HepG2 (cell line): ENCODE measurements around the gene POGLUT2. TPM values are rescaled to one million over a fixed set of nuclear protein-coding genes. Genes with fewer than 3 reads are reported as not detected.
A peak's percentile ranks its signal among the peaks of the same experiment; 100 is the strongest.

Experiments
- BORCS8-MEF2B ChIP-seq: sonication (generic); formaldehyde crosslinking; IDR thresholded peaks from 2 replicates; pipeline ENCODE4 v1.8.0; 2022; ENCODE audit warnings: mild to moderate bottlenecking, missing genetic modification reagents
- ELF3 ChIP-seq: IDR thresholded peaks from 2 replicates; pipeline ENCODE4 v1.6.1; 2016; ENCODE audit warnings: missing genetic modification reagents, missing compliant biosample characterization
- FOXP1 ChIP-seq, 2 experiments: fragments of 450-650 bp in 1 of 2; IDR thresholded peaks; 2 replicates each; pipeline ENCODE4 v1.6.1; 2017 to 2018; ENCODE audit warnings: antibody characterized with exemption in 1 of 2
- FOXP4 ChIP-seq: sonication (generic); formaldehyde crosslinking; IDR thresholded peaks from 2 replicates; pipeline ENCODE4 v1.4.0; 2020; ENCODE audit warnings: missing genetic modification reagents
- HOXA5 ChIP-seq: sonication (generic); formaldehyde crosslinking; IDR thresholded peaks from 2 replicates; pipeline ENCODE4 v1.4.0; 2020; ENCODE audit warnings: missing genetic modification reagents
- KAT7 ChIP-seq: IDR thresholded peaks from 2 replicates; pipeline ENCODE4 v1.6.1; 2018; ENCODE audit warnings: borderline replicate concordance, missing compliant biosample characterization
- MEF2D ChIP-seq: sonication (generic); formaldehyde crosslinking; IDR thresholded peaks from 2 replicates; pipeline ENCODE4 v1.5.1; 2020; ENCODE audit warnings: mild to moderate bottlenecking, missing genetic modification reagents
- NFAT5 ChIP-seq: sonication (generic); formaldehyde crosslinking; IDR thresholded peaks from 2 replicates; pipeline ENCODE4 v1.4.0; 2020; ENCODE audit warnings: missing genetic modification reagents
- PHF20 ChIP-seq: sonication (generic); formaldehyde crosslinking; IDR thresholded peaks from 2 replicates; pipeline ENCODE4 v1.5.0; 2020; ENCODE audit warnings: mild to moderate bottlenecking, missing genetic modification reagents
- RAD21 ChIP-seq: fragments of 450-650 bp; formaldehyde crosslinking; IDR thresholded peaks from 2 replicates; pipeline ENCODE4 v1.5.0; 2020; ENCODE audit warnings: mild to moderate bottlenecking
- RELA ChIP-seq: sonication (generic); formaldehyde crosslinking; IDR thresholded peaks from 2 replicates; pipeline ENCODE4 v1.4.0; 2020; ENCODE audit warnings: missing genetic modification reagents
- RNF219 ChIP-seq: sonication (generic); formaldehyde crosslinking; IDR thresholded peaks from 2 replicates; pipeline ENCODE4 v1.5.0; 2020; ENCODE audit warnings: mild to moderate bottlenecking, missing genetic modification reagents
- SMC3 ChIP-seq: IDR thresholded peaks from 2 replicates; pipeline ENCODE4 v1.6.1; 2011; ENCODE audit warnings: low read length, improper control_type of control experiment
- SNAPC2 ChIP-seq: sonication (generic); formaldehyde crosslinking; IDR thresholded peaks from 2 replicates; pipeline ENCODE4 v1.8.1; 2022; ENCODE audit warnings: mild to moderate bottlenecking, missing genetic modification reagents
- STAG1 ChIP-seq: sonication (generic); formaldehyde crosslinking; IDR thresholded peaks from 2 replicates; pipeline ENCODE4 v1.4.0; 2020; ENCODE audit warnings: missing genetic modification reagents
- TOPORS ChIP-seq: sonication (generic); formaldehyde crosslinking; IDR thresholded peaks from 2 replicates; pipeline ENCODE4 v1.8.0; 2023; ENCODE audit warnings: mild to moderate bottlenecking, missing genetic modification reagents
- WIZ ChIP-seq: sonication (generic); formaldehyde crosslinking; IDR thresholded peaks from 2 replicates; pipeline ENCODE4 v1.5.1; 2020; ENCODE audit warnings: mild to moderate bottlenecking, missing genetic modification reagents
- ZNF136 ChIP-seq: sonication (generic); formaldehyde crosslinking; IDR thresholded peaks from 2 replicates; pipeline ENCODE4 v1.8.1; 2022; ENCODE audit warnings: low read depth, mild to moderate bottlenecking, moderate library complexity, missing genetic modification reagents
- ZNF138 ChIP-seq: sonication (generic); formaldehyde crosslinking; IDR thresholded peaks from 2 replicates; pipeline ENCODE4 v1.5.0; 2020; ENCODE audit warnings: mild to moderate bottlenecking, low read depth, missing genetic modification reagents
- ZSCAN21 ChIP-seq: sonication (generic); formaldehyde crosslinking; IDR thresholded peaks from 2 replicates; pipeline ENCODE4 v1.8.0; 2022; ENCODE audit warnings: mild to moderate bottlenecking, missing genetic modification reagents, moderate library complexity, borderline replicate concordance
- ZSCAN25 ChIP-seq: sonication (generic); formaldehyde crosslinking; IDR thresholded peaks from 2 replicates; pipeline ENCODE4 v1.8.0; 2022; ENCODE audit warnings: mild to moderate bottlenecking, missing genetic modification reagents
- polyA plus RNA-seq, 8 experiments: library from polyadenylated mRNA; depleted of rRNA in 3 of 8; stranded (reverse) in 7 of 8; unstranded in 1 of 8; fragments of >200 nt; fragmentation: Illumina TruSeq in 4 of 8; extraction: Trizol in 4 of 8; gene quantifications; 2 replicates each; pipeline versions ENCODE4 v1.2.1 to v1.2.3, GENCODE V29; 2011 to 2016; ENCODE audit warnings: low read depth in 4 of 8, missing spikeins in 1 of 8, mixed read lengths in 1 of 8; ENCODE audit not compliant: insufficient read depth in 1 of 8
- total RNA-seq, 5 experiments: library from RNA; depleted of rRNA; stranded (reverse); fragments of >200 nt; fragmentation: Illumina TruSeq; extraction: Trizol; gene quantifications; 2 replicates each; pipeline ENCODE4 v1.2.3, GENCODE V29; 2016; ENCODE audit warnings: low read depth in 1 of 5

Gene POGLUT2
- total and polyA plus RNA-seq, 2 of the 13 experiments (the other 11 are each of a cell fraction or from before 2014, with no cell fraction given): 18.0 to 26.1 TPM

DNA sequence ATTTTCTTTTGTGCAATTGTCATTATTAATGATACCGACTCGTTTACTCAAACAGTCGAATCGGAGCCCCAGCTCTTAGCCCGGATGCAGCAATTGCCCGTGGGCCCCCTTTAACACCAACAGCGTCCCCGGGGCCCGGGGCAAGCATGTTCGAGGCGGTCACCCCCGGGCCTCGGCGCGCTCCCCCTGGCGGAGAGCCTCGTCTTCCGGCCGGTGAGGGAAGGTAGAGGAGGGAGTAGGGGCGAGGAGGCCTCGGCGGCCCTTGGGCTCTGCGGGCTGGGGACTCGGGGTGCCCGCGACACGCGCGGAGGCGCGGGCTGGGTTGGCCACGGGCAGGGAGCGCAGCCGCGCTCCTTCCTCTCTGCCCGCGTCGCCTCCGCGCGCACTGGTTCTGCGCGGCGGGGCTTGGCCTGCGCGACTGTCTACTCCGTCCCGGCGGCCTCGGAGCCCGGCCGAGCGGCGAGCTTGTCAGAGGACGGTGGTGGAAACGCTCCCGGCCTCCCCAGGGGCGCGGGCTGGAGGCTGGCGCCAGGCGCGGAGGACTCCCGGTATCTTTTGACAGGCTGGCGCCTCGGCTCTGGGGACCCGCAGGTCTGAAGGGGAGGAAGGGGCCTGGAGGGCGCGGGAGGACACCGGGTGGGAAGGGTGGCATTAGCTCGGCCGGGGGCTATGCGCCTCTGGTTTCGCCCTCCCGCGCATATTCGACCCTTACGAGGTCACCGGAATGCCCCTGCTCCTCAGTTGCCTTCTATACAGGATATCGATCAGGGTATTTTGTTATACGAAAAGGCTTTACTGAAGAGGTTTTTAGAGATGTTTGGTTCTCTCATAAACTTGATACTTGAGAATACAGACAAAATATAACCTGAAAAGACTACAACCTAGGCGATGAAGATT, 1.6 kb upstream of the POGLUT2 start (continued):
- TF ChIP-seq ZNF136 (CRISPR knock-in tag): 0 out of 2 replicates have a peak, but pooled peaks have one; percentile 51
- peak; percentile 49 for TF ChIP-seq PHF20
- TF ChIP-seq ZNF138 (CRISPR knock-in tag): 0 out of 2 replicates have a peak, but pooled peaks have one; percentile 34
- no peak for TF ChIP-seq NFAT5 (CRISPR knock-in tag)
- peak; percentile 77 for TF ChIP-seq ZSCAN21 (CRISPR knock-in tag)
- TF ChIP-seq FOXP1 (IDR thresholded peaks at IDR 0.05): no peak
- no peak for TF ChIP-seq FOXP1 (CRISPR knock-in tag; IDR thresholded peaks at IDR 0.05)
- TF ChIP-seq MEF2D (CRISPR knock-in tag): no peak
- peak; percentile 93 for TF ChIP-seq KAT7 (CRISPR knock-in tag)
- TF ChIP-seq ELF3 (CRISPR knock-in tag): peak; percentile 67; the same call in 1 of the 2 replicates
- peak; percentile 90 for TF ChIP-seq SNAPC2 (CRISPR knock-in tag)
- TF ChIP-seq RELA (CRISPR knock-in tag): no peak
- TF ChIP-seq STAG1 (CRISPR knock-in tag): peak; percentile 53
- peak; percentile 54; the same call in 1 of the 2 replicates for TF ChIP-seq BORCS8-MEF2B (CRISPR knock-in tag)
- TF ChIP-seq SMC3: peak; percentile 5; the same call in 1 of the 2 replicates
- peak; percentile 70 for TF ChIP-seq RAD21
- TF ChIP-seq HOXA5 (CRISPR knock-in tag): peak; percentile 62; the same call in 1 of the 2 replicates
- TF ChIP-seq RNF219: no peak
- TF ChIP-seq ZSCAN25 (CRISPR knock-in tag): peak; percentile 73
- TF ChIP-seq WIZ: no peak
- TF ChIP-seq FOXP4 (CRISPR knock-in tag): 0 out of 2 replicates have a peak, but pooled peaks have one; percentile 29
- TF ChIP-seq TOPORS: peak; percentile 80; the same call in 1 of the 2 replicates
